ENCODE data around the gene IMPG2. TPM values are rescaled to one million over a fixed set of nuclear protein-coding genes. Genes with fewer than 3 reads are reported as not detected.

IMPG2 gene
- total RNA-seq, 1 donor from 2014 or later: 0.50 TPM

DNA sequence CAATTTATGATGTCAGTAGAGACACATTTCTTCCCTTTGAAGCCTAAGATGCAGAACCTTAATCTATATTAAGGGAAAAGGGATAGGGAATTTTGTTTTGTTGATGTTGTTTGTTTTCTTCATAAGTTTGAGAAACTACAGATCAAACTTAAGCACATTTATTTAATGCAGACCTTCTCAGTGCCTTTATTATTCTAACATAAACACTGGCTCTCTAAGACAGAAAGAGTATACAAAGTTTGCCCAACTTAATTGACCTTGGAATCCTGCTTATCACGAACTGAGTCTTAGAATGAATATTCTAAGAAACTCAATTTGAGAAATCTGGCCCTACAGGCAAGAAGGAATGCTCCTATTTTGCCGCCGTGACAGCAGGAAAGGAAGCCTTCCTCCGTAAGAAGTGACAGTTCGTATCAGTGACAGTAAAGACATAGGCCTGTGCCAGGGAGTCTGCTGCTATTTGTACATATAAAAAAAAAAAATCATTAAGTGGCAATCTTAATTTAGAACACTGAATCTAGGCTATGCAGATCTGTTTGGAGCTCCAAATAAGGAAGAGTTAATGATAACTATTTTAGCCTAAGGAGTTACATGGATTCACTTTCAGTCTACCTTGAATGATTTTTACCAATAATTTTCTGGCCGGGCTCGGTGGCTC lies 8.8 kb upstream of the IMPG2 start:
- H3K27me3 Mint-ChIP-seq (ENCODE audit: low read depth): no peaks in the 10 kb centered on the region
- H3K27ac Mint-ChIP-seq (ENCODE audit: unreplicated experiment): no peak overlapping the region
- H3K4me3 Mint-ChIP-seq (ENCODE audit: unreplicated experiment): no peak overlapping the region
- DNase-seq (ENCODE audit: low spot score): no peak
- H3K36me3 Mint-ChIP-seq (ENCODE audit: low read depth): peaks cover 24% of the 10 kb centered on the region
- no peaks in the 10 kb centered on the region for H3K4me1 Mint-ChIP-seq (ENCODE audit: low read depth)
- TF ChIP-seq CTCF (IDR thresholded peaks at IDR 0.05): no peak
- no peaks in the 10 kb centered on the region for H3K9me3 Mint-ChIP-seq (ENCODE audit: low read depth)

DNA sequence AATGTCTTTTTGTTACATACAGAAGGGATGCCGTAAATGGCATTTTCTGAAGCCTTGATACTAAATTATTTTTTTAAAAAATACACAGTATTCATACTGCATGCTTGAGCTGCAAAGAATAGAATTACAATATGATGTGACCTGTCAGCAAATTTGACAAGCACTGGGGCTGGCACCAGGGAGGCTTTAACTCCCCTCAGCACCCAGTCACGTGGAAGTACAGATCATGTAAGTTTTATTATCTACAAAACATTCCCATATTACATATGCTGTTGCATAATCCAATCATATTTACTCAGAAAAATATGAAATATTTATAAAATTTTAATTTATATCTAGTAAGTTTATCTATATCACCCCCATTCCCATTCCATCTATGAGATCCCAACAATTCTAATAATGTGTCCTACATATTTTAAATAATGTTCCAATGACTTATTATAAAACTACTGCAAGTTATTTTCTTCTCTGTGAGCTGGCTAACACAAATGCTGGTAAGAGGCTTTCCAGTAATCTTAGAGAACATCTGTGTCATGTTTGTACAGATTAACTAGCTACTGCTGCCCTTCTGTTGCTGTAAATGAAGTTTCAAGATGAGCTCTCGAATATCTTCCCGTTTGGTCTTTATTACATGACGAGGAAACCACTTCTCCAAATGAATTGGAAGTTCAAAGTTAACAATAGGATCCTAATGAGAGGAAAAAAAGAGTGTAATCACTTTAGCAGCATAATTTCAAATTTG lies 5.2 kb upstream of the IMPG2 start:
- Mint-ChIP-seq H3K36me3 (ENCODE audit: low read depth) (peaks cover 26% of the 10 kb centered on the region), H3K27me3 (ENCODE audit: low read depth) (no peaks in the 10 kb centered on the region), H3K4me3 (ENCODE audit: unreplicated experiment) (no peak overlapping the region), H3K4me1 (ENCODE audit: low read depth) (no peaks in the 10 kb centered on the region), H3K9me3 (ENCODE audit: low read depth) (no peaks in the 10 kb centered on the region), H3K27ac (ENCODE audit: unreplicated experiment) (no peak overlapping the region)
- no peak for TF ChIP-seq CTCF (IDR thresholded peaks at IDR 0.05)
- DNase-seq (ENCODE audit: low spot score): no peak

- TF ChIP-seq CTCF (IDR thresholded peaks at IDR 0.05): no peak
- H3K4me1 Mint-ChIP-seq (ENCODE audit: low read depth): no peaks in the 10 kb centered on the region
- H3K27me3 Mint-ChIP-seq (ENCODE audit: low read depth): no peaks in the 10 kb centered on the region
- H3K27ac Mint-ChIP-seq (ENCODE audit: unreplicated experiment): no peak overlapping the region
- no peaks in the 10 kb centered on the region for H3K9me3 Mint-ChIP-seq (ENCODE audit: low read depth)
- peaks cover 4% of the 10 kb centered on the region for H3K36me3 Mint-ChIP-seq (ENCODE audit: low read depth)
- DNase-seq (ENCODE audit: low spot score): no peak
- no peak overlapping the region for H3K4me3 Mint-ChIP-seq (ENCODE audit: unreplicated experiment)
These were observed 844 bp downstream of the IMPG2 start for GRCh38 chr3:101319531-101319930.

GRCh38 chr3:101312545-101312944 lies 7.8 kb downstream of the IMPG2 start:
- H3K4me3 Mint-ChIP-seq (ENCODE audit: unreplicated experiment): no peak overlapping the region
- H3K36me3 Mint-ChIP-seq (ENCODE audit: low read depth): peaks cover 15% of the 10 kb centered on the region
- peaks cover 16% of the 10 kb centered on the region for H3K9me3 Mint-ChIP-seq (ENCODE audit: low read depth)
- DNase-seq (ENCODE audit: low spot score): no peak
- peaks cover 32% of the 10 kb centered on the region for H3K4me1 Mint-ChIP-seq (ENCODE audit: low read depth)
- TF ChIP-seq CTCF (IDR thresholded peaks at IDR 0.05): no peak
- no peaks in the 10 kb centered on the region for H3K27me3 Mint-ChIP-seq (ENCODE audit: low read depth)
- H3K27ac Mint-ChIP-seq (ENCODE audit: unreplicated experiment): no peak overlapping the region

DNA sequence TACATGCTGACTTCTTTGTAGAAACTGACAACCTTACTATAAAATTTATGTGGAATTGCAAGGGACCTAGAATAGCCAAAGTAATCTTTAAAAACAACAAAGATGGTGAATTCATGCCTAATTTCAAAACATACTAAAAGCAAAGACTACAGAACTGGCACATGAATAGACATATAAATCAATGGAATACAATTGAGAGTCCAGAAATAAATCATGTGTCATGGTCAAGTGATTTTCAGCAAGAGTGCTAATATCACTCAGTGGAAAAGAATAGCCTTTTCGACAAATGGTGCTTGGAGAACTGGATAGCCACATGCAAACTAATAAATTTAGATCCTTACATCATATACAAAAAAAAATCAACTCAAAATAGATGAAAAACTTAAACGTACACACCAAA lies 8.7 kb downstream of the IMPG2 start:
- DNase-seq (ENCODE audit: low spot score): no peak
- peaks cover 16% of the 10 kb centered on the region for H3K36me3 Mint-ChIP-seq (ENCODE audit: low read depth)
- H3K27me3 Mint-ChIP-seq (ENCODE audit: low read depth): no peaks in the 10 kb centered on the region
- no peak for TF ChIP-seq CTCF (IDR thresholded peaks at IDR 0.05)
- peaks cover 19% of the 10 kb centered on the region for H3K9me3 Mint-ChIP-seq (ENCODE audit: low read depth)
- no peak overlapping the region for H3K4me3 Mint-ChIP-seq (ENCODE audit: unreplicated experiment)
- no peak overlapping the region for H3K27ac Mint-ChIP-seq (ENCODE audit: unreplicated experiment)
- H3K4me1 Mint-ChIP-seq (ENCODE audit: low read depth): peaks cover 32% of the 10 kb centered on the region

All from chondrocyte (in vitro differentiated cells).